MCF 10A (cell line): ENCODE measurements around the gene ADAP1. TPM values are rescaled to one million over a fixed set of nuclear protein-coding genes. Genes with fewer than 3 reads are reported as not detected.
A peak's percentile ranks its signal among the peaks of the same experiment; 100 is the strongest.

Experiments
- BruUV-seq: library from RNA; stranded (reverse); fragments of 400-500 nt; replicated peaks from 2 replicates; lab custom pipeline; 2021; lab: Mats Ljungman, UMichigan
- CTCF ChIA-PET: fragments of 300-600 bp; sonication (Branson Sonifier 250); formaldehyde crosslinking; extraction: SDS; loops from one replicate; lab custom pipeline; 2021; ENCODE audit warnings: antibody characterized with exemption, inconsistent platforms; lab: Yijun Ruan, JAX
- POLR2A ChIA-PET: fragments of 300-600, 350-650 bp; sonication (Branson Sonifier 250); formaldehyde crosslinking; extraction: SDS; loops from one replicate; lab custom pipeline; 2020; ENCODE audit warnings: antibody characterized with exemption, inconsistent platforms; lab: Yijun Ruan, JAX
- DNase-seq: peaks from one replicate; pipeline ENCODE4 v3.0.0-alpha.2; 2018; ENCODE audit not compliant: unreplicated experiment
- H3K27ac Mint-ChIP-seq: one replicate; pipeline ENCODE4 v1.8.0; 2022; ENCODE audit warnings: mild to moderate bottlenecking, low read depth, mixed read lengths; ENCODE audit not compliant: unreplicated experiment
- H3K27me3 Mint-ChIP-seq: one replicate; pipeline ENCODE4 v1.8.0; 2022; ENCODE audit warnings: mixed read lengths; ENCODE audit not compliant: insufficient read depth, unreplicated experiment
- H3K36me3 Mint-ChIP-seq: one replicate; pipeline ENCODE4 v1.8.0; 2022; ENCODE audit warnings: mild to moderate bottlenecking, moderate library complexity, mixed read lengths; ENCODE audit not compliant: insufficient read depth, unreplicated experiment
- H3K4me1 Mint-ChIP-seq: one replicate; pipeline ENCODE4 v1.8.0; 2022; ENCODE audit warnings: mixed read lengths; ENCODE audit not compliant: insufficient read depth, unreplicated experiment
- H3K4me3 Mint-ChIP-seq: one replicate; pipeline ENCODE4 v1.8.0; 2022; ENCODE audit warnings: mild to moderate bottlenecking, moderate library complexity, mixed read lengths; ENCODE audit not compliant: unreplicated experiment
- H3K9me3 Mint-ChIP-seq: one replicate; pipeline ENCODE4 v1.8.0; 2022; ENCODE audit warnings: mixed read lengths; ENCODE audit not compliant: unreplicated experiment
- CTCF ChIP-seq: fragments of 200-600 bp; IDR thresholded peaks from one replicate; pipeline ENCODE4 v1.8.0; 2022; ENCODE audit warnings: antibody characterized with exemption, mild to moderate bottlenecking; ENCODE audit not compliant: unreplicated experiment
- intact Hi-C: fragments of 100-400 bp; cut with micrococcal nuclease; formaldehyde crosslinking; loops from 2 replicates; pipeline ENCODE4 v1.14.1; 2022
- total RNA-seq: library from RNA; stranded (reverse); gene quantifications from 2 replicates; pipeline ENCODE4 v1.2.3, GENCODE V29; 2022

ADAP1 gene
- total RNA-seq, 1 experiment from 2014 or later: 7.0 TPM

GRCh38 chr7:876972-877311, 77.5 kb downstream of the ADAP1 start:
- intact Hi-C loops: loop anchor here (10.0 kb wide), 1 partner anchor 552 kb away; no protein-coding TSS in a partner anchor
- Mint-ChIP-seq H3K4me1 (no peaks in the 10 kb centered on the region), H3K36me3 (peaks cover 31% of the 10 kb centered on the region), H3K27me3 (no peaks in the 10 kb centered on the region), H3K27ac (peak overlapping the region; percentile 93), H3K4me3 (peak overlapping the region; percentile 99), H3K9me3 (no peaks in the 10 kb centered on the region)
- TF ChIP-seq CTCF: no peak
- no TSS peak for BruUV-seq
- no peak for DNase-seq
- POLR2A ChIA-PET: interaction anchor here (0.6 to 3.2 kb wide), 9 partner anchors 40 to 551 kb away, joined by 3 to 39 read pairs (median 5); partner anchors contain the start of genes PRKAR1B and SUN1
- CTCF ChIA-PET: interaction anchor here (0.9 to 1.4 kb wide), 2 partner anchors 9 to 78 kb away, joined by 3 to 5 read pairs; no protein-coding TSS in a partner anchor

- H3K36me3 Mint-ChIP-seq: peaks cover 37% of the 10 kb centered on the region
- intact Hi-C loops: loop anchor here (10.0 kb wide), 1 partner anchor 552 kb away; no protein-coding TSS in a partner anchor
- no peaks in the 10 kb centered on the region for H3K4me1 Mint-ChIP-seq
- H3K4me3 Mint-ChIP-seq: peak within 1 kb of the TSS; percentile 99
- POLR2A ChIA-PET: interaction anchor here (0.5 to 3.2 kb wide), 13 partner anchors 9 to 550 kb away, joined by 3 to 39 read pairs (median 4); partner anchors contain the start of genes PRKAR1B and SUN1
- peak; percentile 20 for TF ChIP-seq CTCF
- H3K27ac Mint-ChIP-seq: peak within 1 kb of the TSS; percentile 93
- H3K9me3 Mint-ChIP-seq: no peaks in the 10 kb centered on the region
- CTCF ChIA-PET: interaction anchor here (0.9 to 1.6 kb wide), 7 partner anchors 9 to 92 kb away, joined by 3 to 6 read pairs (median 3); no protein-coding TSS in a partner anchor
- DNase-seq: peak; percentile 87
- H3K27me3 Mint-ChIP-seq: no peaks in the 10 kb centered on the region
- BruUV-seq: no TSS peak
These were observed 78.2 kb downstream of the ADAP1 start, which contains the start of gene GET4 for GRCh38 chr7:876077-876971. Gene GET4 (plus strand): TSS chr7:876554. CDS start chr7:876646, 92 bp downstream.

GRCh38 chr7:875476-876076, 78.9 kb downstream of the ADAP1 start:
- CTCF ChIA-PET: interaction anchor here (0.7 to 1.6 kb wide), 7 partner anchors 10 to 91 kb away, joined by 3 to 6 read pairs (median 3); no protein-coding TSS in a partner anchor
- H3K36me3 Mint-ChIP-seq: peaks cover 44% of the 10 kb centered on the region
- H3K9me3 Mint-ChIP-seq: no peaks in the 10 kb centered on the region
- POLR2A ChIA-PET: interaction anchor here (0.5 to 3.2 kb wide), 9 partner anchors 8 to 99 kb away, joined by 3 to 39 read pairs (median 4); partner anchors contain the start of gene SUN1
- H3K27ac Mint-ChIP-seq: no peak overlapping the region
- BruUV-seq: no TSS peak
- no peaks in the 10 kb centered on the region for H3K4me1 Mint-ChIP-seq
- H3K27me3 Mint-ChIP-seq: no peaks in the 10 kb centered on the region
- H3K4me3 Mint-ChIP-seq: no peak overlapping the region
- no peak for TF ChIP-seq CTCF
- no peak for DNase-seq
- intact Hi-C loops: loop anchor here (10.0 kb wide), 1 partner anchor 551 kb away; no protein-coding TSS in a partner anchor
